Stimulated activated CD8-positive, alpha-beta memory T cell treated with anti-CD3 and anti-CD28 coated beads, Interleukin-7, amount 100 ng/mL, for 1 hour (primary cell): ENCODE results near the gene RIPOR2.
"Not testable (repeated sequence)": the region's sequence is repeated elsewhere in the genome, so short reads cannot be mapped to it uniquely, and the experiment has no call there.

Experiments used
- DNase-seq, 2 donors: peaks; one replicate each; pipeline ENCODE4 v3.0.0-alpha.2; 2020; ENCODE audit warnings: low read depth in 2 of 2

The RIPOR2 gene

DNA sequence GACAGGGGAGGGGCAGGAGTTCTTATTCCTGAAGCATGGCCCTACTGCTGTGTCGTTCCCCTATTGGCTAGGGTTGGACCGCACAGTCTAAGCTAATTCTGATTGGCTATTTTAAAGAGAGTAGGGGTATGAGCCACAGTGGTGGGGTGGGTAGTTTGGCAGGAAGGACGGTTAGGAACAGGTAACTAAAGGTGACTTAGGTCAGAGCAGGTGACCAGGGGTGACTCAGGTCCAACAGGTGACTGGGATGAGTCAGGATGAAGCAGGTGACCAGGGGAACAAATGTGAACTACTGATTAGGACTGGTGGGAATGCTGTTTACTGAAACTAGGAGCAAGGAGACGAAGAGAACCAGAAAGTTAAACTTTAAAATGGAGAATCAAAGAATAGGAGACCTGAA, 58.0 kb downstream of the RIPOR2 start:
- not testable (repeated sequence) for DNase-seq

DNA sequence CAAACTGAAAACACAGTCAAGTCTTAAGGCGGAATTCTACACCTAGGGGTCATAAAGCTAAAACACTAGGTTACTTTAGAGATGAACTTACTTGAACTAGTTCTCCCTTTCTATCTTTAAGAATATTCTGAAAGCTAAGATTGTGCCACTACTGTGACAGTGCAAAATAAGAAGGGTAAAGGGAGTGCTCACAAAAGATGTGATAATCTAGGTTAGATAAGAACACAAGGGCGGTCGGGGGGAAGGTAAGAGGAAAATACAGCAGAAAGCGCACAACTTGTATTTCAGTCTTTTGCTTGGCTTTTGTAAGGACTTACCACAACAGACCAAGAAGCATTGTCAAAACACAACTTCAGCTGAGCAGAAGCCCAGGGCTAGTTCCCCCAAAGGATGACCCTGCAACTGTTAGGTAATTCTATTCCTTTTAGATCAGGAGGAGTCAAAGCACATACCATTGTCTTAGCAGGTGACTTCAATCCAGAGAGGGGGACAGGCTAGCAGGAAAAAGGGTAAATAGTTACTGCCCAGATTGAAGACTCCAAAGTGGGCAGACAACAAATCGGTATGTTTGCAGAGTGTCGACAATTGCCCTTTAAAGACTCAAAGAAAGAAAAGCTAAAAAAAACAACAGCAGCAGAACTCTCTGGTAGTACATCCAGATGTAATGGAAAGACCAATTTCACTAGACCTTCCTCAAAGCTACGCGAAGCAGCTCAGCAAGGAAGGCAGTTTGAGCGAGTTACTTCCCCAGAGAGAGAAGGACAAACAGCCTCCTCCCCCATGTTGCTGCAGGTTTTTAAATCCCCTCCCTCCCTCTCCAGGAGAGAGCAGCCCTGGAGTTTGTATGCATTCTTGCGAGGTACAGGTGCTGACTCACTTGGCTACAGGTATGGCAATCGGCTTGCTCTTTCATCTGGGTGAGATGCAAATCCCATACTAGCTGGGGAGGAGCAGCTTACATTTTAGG, 59.0 kb downstream of the RIPOR2 start:
- DNase-seq = no peak

DNA sequence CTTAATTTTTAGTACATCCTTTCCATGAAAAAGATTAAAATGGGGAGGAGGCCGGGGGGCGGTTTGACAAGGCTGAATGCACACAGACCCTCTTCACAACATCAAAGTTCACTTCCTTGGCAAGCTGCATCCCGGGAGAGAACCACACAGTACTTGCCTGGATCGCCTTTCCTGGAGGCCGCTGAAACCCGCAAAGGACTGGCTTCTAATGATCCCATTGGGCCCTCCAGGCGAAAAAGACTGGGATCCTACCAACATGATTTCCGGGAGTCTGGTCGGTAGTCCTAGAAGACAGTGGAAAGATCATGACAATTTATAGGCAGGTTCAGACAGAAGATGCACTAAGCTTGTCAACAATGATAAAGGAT, 60.2 kb downstream of the RIPOR2 start:
- DNase-seq = no peak

DNA sequence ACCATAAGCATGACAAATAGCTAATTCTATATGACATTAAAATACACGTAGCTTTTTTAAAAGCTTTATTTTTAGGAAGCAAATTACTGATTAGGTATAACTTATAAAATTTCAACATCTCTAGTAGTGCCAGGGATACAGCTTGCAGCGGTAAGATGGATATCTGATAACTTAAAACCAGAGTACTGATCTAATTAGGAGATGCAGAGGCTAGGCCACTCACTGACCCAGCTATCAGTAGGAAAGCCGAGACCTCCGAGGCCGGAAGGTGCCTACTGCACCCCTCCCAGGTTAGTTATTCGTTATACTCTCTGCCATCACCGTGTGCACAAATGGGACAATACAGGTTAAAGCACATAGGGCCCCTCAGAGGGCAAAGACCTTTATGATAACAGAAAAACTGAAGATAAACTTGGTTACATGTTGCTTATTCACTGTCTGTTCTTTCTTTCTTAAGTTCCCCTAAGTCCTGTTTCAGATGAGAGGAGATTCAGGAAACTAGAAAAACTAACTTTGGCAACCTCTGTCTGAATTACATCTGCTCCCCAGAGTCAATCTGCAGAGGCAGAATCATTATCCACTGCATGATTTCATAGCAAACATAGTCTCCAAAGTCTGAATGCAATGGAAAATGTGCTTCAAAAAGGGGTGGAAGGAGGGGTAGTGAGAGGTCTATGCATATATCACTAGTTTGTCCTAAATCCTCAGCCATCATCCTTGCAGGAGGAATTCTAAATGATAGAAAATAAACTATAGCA, 60.8 kb downstream of the RIPOR2 start:
- no peak for DNase-seq

DNA sequence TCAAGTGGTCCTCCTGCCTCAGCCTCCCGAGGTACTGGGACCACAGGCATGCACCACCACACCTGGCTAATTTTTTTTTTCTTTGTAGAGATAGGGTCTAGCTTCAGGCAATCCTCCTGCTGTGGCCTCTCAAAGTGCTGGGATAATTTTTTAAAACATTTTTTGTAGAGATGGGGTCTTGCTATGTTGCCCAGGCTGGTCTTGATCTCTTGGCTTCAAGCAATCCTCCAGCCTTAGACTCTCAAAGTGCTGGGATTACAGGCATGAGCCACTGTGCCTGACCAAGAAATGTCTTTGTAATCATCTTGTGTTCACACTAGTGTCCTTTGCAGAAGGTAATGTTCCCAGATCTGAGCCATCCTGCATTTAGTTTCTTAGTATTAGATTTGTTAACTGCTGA, 61.6 kb downstream of the RIPOR2 start:
- DNase-seq = no peak

DNA sequence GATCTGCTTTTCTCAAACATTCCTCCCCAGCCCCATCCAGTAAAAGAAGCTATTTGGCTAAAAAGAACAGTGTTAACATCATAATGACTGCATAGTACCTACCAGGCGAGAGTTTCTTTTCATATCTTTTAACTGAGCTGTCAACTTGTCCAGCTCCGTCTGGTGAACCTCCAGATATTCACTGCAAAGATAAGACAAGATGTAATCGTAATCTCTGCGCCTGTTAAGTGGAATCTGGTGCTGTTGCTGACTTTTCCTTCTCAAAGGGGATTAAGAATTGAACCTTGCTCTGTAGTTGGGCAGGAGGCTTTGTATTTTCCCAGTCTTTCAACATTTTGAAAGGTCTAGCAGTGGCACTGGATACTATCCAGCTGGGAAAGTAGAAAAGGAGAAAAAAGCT, 63.0 kb downstream of the RIPOR2 start:
- no peak for DNase-seq

DNA sequence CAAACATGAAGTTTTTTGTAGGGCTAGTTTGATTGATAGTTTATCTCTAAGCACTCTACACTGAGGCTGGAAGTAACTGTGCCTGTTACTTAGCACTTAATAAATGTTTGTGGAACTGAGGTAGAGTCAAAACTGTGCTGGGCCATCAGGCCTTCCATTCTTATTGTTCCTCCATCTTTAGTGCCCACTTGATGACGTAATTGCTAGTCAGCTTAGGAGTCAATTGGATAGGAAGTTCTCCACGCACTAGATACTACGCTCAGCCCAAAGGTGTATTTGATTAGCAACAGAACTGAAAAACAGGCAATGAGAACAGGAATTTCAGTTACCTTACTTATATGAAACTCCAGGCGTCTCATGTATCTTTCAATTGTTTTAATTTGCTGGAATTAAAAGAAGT, 67.0 kb downstream of the RIPOR2 start:
- DNase-seq = no peak

DNA sequence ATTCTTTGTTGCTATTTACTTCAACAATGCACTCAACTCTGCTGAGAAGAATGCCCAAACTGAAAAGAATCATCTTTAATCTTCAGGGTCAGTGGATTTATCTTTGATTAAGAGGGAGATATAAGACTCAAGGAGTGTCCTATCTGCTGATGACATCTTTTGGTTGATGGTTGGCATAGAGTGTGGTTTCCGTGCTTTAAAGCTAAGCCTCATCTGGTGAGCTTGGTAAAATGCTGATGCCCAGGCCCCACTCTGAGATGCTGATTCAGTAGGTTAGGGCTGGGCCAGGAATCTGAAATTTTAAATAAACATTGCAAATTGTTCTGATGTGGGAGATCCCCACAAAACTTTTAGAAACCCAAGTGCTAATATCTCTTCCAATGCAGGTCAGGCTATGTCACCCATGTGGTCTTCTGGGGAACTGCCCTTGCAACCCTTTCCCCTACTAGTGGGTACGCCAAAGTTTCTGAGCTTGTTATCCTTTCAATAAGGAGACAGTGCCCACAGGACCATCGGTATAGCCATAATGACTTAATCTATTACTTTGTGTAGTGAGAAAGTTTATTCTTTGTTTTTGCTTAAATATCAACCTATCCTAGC, 68.6 kb downstream of the RIPOR2 start:
- no peak for DNase-seq

DNA sequence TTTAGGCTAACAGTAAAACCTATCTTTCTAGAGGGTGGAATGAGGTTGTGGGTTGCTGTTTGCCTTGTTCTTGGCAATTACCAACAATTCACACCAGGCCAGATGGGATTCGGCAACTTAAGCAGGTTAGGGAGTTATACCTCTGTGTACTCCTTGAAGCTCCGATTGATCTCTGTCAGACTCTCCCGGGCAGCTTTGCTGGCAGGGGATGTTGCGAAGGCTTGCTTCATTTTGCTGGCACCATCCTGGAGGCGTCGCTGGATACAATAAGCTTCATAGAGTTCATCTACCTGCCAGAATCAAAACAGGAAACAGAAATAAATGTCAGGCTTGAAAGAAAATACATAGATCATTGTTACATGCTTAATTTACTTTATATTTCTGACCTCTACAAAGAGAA, 70.6 kb downstream of the RIPOR2 start:
- DNase-seq = no peak

DNA sequence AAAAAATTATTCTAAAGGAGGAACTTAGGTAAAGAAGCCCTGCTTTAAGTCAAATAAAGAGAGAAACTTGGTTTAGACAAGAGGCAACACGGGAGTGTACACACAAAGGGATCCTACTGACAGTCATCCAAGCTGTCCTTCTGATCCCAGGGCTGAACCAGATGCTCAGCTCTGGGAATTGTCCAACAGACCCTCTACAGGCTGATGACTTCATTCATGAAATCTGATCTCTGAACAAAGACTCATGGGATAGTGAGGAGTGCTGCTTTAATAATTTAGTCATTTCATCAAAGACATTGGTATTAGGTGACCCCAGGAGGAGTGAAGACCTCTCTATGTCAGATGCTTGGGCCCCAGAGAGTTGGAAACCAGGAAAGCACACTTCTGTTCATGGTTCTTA, 71.4 kb downstream of the RIPOR2 start:
- no peak for DNase-seq

DNA sequence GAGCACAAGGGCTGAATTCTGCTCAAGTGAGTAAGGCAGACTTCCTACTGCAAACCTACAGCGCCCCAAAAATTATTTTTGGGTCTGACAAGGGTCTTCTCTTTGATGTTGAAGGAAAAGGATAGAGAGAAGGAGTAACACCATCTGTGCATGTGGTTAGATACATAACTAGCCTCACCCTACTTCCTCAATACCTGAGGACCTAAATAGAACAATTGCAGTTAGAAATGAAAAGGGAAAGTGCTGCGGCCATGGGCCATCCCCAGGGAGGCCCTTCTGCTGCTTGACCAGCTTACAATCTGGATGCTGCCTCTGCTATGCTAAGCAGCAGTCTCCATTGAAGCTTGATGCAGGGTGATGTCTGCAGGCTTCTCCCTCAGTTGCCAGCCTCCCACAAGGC, 73.8 kb downstream of the RIPOR2 start:
- no peak for DNase-seq

DNA sequence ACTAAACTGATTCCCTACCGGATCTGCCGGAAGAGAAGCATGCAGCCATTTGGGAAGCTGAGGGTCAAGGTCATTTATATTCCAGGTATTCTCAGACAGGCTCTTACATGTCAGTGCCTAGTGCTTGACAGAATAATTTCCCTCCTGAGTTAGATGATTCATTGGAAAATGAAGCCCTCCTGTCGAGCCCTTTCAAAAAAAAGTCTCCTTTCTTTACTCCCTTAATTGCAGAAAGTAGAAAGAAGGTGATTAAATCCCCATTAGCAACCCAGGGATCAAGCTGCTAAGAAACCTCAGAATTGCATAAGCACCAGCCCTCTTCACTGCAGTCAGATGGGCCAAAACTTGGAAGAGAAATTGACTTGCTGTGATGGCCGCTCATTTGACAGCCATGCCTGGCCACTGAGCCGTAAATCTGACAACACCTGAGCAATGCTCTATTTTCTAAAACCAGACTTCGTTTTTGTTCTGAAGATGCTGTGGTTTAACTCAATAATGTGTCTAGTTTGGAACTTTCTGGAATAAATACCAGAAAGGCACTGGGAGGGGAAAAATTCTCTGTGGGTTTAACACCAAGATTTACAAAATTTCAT, 76.1 kb downstream of the RIPOR2 start:
- DNase-seq = no peak

DNA sequence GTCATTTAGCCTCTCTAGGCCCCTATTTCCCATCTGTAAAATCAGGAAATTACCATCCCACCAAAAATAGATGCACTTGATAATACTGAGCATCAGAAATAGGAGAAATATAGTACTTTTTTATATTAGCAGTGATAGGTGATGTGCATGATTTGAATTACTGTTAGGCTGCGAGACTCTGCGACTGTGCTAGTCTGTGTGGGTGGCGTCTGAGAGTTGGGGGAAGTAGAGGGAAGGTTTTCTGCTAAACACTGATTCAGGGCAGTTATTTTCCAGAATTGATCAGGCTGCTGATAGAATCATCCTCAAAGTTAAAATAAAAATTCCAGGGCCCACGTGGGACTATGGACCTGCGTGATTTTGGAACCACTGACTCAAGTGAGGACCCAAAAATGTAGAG, 76.6 kb downstream of the RIPOR2 start:
- no peak for DNase-seq

DNA sequence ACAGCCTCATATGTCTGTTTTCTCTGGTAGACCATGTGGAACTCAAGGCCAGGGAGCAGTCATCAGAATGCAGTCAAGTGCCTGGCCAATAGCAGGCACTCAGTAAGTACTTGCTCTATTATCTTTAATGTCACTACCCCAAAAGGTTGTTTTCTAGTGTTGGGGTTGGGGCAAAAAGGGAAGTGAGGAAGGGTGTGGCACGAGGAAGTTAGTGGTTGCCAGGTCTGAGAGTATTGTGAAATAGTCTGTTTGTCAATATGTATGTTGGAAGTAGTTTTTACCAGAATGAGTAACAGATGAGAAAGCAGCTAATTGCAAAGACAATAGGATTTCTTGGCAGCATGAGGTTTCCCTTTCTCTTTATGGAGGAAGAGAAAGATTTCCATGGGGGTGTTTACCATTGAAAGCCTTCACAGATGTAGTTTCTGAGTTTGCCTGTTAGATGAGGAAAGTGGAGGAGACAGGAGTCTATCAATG, 77.5 kb downstream of the RIPOR2 start:
- no peak for DNase-seq

DNA sequence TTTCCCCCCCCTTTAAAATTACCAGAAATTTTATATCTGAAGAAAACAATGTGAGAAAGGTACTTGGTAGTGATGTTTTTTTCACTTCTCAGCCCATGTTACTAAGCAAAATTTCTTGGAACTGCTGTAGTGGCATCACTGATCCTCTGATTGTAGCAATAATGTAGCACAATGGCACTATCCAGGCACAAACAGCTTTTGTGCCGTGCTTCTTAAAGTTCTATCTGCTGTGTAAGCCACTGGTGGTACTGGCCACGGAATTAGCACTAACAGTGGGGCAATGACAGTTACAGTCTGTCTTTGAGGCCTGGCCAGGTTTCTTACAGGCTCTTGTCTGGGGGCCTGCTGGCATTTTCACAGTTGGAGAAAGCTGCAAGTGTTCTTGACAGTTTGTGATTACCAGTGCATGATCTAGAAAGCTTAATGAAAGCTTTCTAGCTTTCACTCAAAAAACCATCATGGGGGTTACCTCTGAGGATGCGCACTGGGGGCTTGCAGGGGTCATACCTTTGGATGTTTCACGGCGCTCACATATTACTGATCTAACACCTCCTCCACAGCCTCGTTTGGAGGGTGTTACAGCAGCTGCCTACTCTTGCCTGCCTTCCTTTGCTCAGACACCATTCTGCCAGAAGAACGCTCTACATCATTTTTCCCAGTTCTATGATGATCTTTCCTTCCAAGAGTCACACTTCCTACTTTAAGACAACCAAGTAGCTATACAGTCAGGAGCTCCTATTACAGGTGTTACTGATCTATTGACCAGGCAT, 78.7 kb downstream of the RIPOR2 start:
- DNase-seq = no peak

DNA sequence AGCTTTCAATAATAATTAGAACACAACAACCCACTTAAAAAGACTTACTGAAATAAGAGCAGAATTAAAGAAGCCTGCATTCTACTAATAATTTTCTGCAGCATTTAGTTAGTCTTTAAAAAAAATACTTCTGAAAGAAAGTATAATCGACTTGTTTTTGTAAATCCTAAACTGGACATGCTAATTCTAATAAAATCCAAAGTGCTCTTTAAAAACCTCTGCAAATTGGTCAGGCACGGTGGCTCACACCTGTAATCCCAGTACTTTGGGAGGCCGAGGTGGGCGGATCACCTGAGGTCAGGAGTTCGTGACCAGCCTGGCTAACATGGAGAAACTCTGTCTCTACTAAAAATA, 79.5 kb downstream of the RIPOR2 start:
- DNase-seq = no peak

DNA sequence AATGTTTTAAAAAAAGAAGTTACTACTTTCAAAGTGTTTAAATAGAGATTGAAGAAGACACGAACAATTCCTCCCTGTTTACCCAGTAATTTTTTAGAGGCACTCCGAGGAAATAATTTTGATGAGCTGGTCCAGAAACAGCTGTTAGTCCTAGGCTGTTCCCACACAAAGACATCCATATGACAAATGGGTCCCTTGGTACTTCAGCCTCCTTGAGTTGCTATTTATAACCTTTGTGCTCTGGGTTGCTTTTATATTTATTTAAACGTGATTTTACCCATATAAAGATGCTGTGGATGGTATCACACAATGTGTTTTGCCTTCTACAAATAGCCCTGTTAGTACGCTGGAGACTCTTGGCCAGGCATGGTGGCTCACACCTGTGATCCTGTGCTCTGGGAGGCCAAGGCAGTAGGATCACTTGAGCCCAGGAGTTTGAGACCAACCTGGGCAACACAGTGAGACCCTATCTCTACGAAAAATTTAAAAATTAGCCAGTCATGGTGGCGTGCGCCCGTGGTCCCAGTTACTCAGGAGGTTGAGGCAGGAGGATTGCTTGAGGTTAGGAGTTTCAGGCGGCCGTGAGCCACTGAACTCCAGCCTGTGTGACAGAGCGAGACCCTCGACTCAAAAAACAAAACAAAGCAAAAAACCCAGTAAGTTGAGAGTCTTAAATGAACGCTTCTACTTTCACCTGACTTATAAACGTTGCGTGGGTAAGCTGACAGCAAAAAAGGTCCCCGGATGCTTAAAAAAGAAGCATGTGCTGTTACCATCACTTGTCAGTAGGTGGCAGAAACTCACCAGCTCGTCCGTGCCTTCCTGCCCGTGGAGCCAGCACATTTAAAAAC, 80.1 kb downstream of the RIPOR2 start:
- DNase-seq = peak; percentile 30 to 34

DNA sequence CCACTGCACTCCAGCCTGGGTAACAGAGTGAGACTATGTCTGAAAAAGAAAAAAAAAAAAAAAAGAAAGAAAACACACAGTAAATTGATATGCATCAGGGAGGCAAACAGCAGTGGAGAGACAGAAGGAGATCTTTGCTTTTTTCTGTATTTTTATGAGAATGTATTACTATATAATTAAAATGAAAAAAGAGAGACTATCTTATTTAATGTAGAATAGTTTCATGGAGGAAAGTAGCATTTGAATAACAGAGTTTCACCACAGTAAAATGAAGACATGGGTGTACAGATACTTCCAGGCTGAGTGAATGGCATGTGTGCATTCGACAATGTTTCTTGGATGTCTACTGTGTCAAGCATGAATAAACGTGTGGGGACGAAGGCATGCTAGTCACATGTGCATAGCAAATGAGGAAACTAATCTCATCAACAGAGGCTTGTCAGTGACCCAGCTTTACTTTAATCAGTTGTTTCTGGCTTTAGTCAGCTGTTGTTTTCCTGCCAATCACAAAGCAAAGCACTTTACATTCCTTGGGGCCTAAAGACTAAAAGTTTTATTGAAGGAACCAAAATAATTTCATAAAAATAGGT, 81.6 kb downstream of the RIPOR2 start:
- no peak for DNase-seq

DNA sequence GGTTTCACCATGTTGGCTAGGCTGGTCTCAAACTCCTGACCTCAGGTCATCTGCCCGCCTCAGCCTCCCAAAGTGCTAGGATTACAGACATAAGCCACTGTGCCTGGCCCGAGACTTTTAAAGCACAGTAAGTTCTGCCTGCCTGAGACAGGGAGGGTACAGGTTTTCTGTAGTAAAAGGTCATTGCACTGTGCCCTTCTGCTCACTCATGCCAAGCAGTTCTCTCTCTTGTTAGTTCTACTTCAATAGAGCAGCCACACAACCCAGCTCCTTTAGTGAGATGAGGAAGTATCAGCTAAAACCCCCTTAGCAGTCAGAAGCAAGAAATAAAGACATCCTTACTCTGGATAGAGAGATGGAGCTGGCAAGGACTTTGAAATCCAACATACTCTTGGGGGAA, 84.7 kb downstream of the RIPOR2 start:
- no peak for DNase-seq

DNA sequence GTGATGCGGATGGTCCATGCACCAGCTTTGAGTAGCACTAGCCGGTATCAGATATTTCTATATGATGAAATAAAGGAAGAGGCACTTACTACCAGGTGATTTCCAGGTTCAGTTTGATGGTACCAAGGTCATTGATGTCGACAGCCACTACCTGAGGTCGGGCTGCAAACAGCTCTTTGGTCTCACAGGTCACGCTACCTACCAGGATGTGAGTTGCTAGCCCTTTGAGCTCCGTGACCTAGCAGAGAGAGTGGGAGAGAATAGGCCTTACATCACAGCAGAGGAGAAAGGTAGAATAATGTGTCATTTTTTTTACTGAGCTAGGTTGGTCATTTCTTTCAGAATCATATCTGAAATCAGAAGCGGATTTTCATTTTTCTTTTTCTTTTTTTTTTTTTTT, 86.0 kb downstream of the RIPOR2 start:
- DNase-seq = no peak
